SIG-M5 treated with dmso at 0.1 percent for 504 hours (cell line): ENCODE measurements around the gene C6orf163.
"Not testable (repeated sequence)": the region's sequence is repeated elsewhere in the genome, so short reads cannot be mapped to it uniquely, and the experiment has no call there.

Experiments used
- DNase-seq: peaks from one replicate; lab custom pipeline; 2025; ENCODE audit not compliant: unreplicated experiment; lab: John Stamatoyannopoulos, UW

C6orf163 gene

GRCh38 chr6:87344731-87345130 is at the start of gene C6orf163:
C6orf163 (plus strand) TSS chr6:87344813; CDS start chr6:87345100, 287 bp downstream.
- DNase-seq = no peak

GRCh38 chr6:87297119-87297518 is 47.5 kb upstream of the C6orf163 start:
- no peak for DNase-seq

DNA sequence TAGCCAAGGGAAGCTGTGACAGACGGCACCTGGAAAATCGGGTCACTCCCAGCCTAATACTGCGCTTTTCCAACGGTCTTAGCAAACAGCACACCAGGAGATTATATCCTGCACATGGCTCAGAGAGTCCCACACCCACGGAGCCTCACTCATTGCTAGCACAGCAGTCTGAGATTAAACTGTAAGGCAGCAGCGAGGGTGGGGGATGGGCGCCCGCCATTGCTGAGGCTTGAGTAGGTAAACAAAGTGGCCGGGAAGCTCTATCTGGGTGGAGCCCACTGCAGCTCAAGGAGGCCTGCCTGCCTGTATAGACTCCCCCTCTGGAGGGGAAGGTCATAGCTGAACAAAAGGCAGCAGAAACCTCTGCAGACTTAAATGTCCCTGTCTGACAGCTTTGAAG is 43.3 kb upstream of the C6orf163 start:
- DNase-seq = not testable (repeated sequence)

- DNase-seq = no peak
Measured at GRCh38 chr6:87308970-87309369, 35.6 kb upstream of the C6orf163 start.

- DNase-seq = no peak
Measured at GRCh38 chr6:87312860-87313259, 31.8 kb upstream of the C6orf163 start.

DNA sequence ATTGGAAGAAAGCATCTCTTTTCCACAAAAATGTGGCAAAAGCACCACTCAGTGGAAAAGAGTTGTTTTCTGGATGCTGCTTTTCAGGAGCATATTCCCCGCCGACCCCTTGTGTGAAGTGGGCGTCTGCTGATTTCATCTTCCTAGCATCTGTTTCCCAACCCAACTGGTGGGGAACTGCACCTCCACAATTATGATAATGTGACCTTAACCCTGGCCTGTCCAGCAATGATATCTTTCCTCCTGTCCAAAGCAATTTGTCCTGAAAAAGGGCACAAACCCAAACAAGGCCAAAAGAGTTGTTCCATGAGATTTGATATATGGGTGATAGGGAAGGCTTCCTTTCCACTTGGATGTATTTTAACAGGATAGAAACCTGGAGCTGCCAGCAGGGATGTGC is 29.5 kb upstream of the C6orf163 start:
- no peak for DNase-seq

DNA sequence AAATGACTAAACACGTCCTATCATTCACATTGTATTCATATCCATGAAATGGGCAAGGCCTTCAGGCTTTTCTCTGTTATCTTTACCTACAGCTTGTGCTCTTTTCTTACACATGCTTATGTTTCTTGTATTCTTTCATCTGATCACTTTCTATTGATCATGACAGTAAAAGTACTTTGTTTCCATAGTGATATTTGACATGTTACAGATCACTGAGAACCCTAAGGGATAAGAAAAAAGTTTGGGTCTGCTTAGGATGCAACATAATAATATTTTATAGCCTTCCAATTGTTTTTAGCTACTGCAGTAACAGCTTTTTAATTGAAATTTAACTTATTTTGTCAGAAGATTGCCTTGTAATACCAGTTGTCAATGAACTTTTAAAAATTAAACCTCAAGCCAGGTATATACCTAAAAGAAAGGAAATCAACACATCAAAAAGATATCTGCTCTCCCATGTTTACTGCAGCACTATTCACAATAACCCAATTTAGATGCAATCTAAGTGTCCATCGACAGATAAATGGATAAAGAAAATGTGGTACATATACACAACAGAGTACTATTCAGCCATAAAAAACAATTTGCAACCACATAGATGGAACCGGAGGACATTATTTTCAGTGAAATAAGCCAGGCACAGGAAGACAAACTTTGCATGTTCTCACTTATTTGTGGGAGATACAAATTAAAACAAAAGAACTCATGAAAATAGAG is 25.2 kb upstream of the C6orf163 start:
- DNase-seq = no peak

DNA sequence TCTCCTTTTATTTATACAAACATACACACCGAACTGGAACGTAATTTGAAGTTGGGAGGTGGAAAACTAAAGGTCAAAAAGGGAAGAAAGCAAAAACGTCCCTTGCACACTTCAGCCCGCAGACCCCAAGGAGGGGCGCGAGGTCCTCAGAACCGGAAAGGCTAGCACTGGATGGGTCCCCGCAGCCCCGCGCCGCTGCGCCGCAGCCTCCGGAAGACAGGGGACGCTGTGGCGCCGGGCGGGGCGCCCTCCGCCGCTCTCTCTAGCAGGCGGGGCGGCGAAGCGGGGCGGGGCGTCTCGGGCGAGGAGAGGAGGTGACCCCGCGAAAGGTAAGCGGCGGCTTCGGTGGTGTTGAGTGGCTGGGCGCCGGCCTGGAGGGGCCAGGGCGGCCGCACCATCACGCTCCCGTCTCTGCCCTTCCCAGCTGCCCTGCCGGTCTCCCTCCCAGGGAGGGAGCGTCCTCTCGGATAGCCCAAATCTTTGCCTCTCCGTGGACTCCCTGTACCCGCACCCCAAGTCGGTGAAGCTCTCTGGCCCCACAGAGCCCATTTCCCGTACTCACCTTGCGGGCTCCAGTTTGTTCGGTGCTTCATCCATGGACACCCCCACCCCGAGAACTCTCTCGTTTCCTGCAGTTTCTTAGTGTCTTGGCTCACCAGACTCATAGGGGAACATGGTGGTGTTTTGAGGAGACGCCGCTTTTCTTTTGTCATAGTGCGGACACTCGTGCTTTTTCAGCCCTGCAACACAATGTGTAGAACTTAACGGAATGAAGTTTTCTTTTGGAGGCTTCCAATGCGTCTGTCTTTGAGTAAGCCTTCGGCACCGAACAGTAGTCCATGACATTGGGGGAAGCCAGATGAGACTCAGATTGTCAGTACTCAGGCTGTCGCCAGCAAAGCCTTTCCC is 22.1 kb upstream of the C6orf163 start, which contains the start of gene SMIM8:
Gene SMIM8 (plus strand): TSS at position 285 of the 909 bp plus-strand sequence. CDS start 14,444 bp downstream, outside the sequence.
- DNase-seq = peak; percentile 55

- not testable (repeated sequence) for DNase-seq
Measured at GRCh38 chr6:87323880-87324279, 20.7 kb upstream of the C6orf163 start.

DNA sequence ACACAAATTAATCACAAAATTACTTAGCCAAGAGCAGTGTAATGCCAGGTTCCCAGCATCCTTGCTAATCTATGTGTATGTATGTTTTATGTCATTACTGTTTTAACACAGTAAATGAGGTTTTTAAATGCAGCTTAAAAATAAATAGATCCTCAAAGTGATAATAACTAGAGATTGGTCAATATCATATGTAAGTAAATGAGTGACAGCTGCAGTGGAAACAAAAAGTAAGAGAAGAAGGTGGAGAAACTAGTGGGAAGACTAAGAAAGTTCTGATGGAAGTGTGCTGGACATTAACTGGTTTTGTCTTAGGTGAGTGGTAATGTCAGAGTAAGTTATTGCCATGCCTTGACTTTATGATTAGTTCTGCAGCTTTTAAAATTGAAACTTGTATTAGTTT is 13.7 kb upstream of the C6orf163 start:
- DNase-seq = no peak

DNA sequence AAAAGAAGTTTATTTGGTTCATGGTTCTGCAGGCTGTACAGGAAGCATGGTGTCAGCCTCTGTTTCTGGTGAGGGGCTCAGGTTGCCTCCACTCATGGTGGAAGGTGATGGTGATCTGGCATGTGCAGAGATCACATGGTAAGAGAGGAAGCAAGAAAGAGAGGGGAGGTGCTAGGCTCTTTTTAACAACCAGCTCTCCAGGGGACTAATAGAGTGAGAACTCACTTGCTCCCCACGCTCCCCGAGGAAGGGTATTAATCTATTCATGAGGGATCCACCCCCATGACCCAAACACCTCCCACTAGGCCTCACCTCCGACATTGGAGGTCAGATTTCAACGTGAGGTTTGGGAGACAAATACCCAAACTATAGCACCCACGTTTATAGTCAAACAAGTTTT is 11.6 kb upstream of the C6orf163 start:
- no peak for DNase-seq

GRCh38 chr6:87333591-87334181 is 10.9 kb upstream of the C6orf163 start:
- DNase-seq = no peak

GRCh38 chr6:87334683-87335082 is 9.9 kb upstream of the C6orf163 start:
- no peak for DNase-seq

- DNase-seq = no peak
Measured at GRCh38 chr6:87336367-87336766, 8.2 kb upstream of the C6orf163 start.

- no peak for DNase-seq
Measured at GRCh38 chr6:87340230-87340629, 4.4 kb upstream of the C6orf163 start.

- no peak for DNase-seq
Measured at GRCh38 chr6:87341158-87341557, 3.5 kb upstream of the C6orf163 start.

- no peak for DNase-seq
Measured at GRCh38 chr6:87341899-87342298, 2.7 kb upstream of the C6orf163 start.

- DNase-seq = no peak
Measured at GRCh38 chr6:87342829-87343228, 1.8 kb upstream of the C6orf163 start.

GRCh38 chr6:87346700-87347099 is 2.1 kb downstream of the C6orf163 start:
- DNase-seq = no peak

- no peak for DNase-seq
Measured at GRCh38 chr6:87349896-87350295, 5.3 kb downstream of the C6orf163 start.

DNA sequence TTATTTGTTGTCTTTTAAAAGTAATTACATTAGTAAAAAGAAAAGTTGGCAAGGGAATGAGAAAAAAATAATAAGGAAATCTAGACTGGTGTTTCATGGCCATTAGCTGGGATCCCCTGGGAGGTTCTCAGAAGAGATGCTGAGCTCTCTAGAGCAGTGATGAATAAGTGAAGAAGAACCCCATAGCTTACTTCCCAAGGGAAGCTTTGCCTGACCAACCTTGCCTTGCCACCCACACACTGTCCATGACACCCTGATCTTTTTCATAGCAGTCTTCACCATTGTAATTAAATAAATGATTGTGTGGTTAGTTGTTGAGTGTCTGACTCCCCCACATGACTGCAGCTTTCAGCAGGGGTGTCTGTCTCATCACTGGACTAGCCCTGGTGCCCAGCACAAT is 5.9 kb downstream of the C6orf163 start:
- no peak for DNase-seq

DNA sequence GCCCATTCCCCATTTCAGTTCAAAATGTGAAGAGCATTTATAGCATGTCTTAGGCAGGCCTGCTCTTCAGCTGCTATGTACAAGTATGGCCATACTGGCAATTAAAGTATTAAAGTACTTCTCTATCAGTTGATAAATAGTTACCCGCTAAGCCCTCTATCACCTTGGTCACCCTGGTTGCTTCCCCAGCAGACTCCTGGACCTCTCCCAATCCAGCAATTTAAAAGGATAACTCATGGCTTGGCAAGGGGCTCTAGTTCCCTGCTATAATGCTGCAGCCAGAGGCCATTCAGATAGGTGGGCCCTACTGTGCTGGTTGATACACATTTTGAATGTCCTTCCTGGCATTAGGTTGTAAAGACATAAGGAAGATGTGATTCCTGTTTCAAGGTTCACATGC is 7.0 kb downstream of the C6orf163 start:
- no peak for DNase-seq
